Heart right ventricle (tissue), 16 donors: ENCODE data around the gene GALNS. TPM values are rescaled to one million over a fixed set of nuclear protein-coding genes. Genes with fewer than 3 reads are reported as not detected.

Experiments
- ATAC-seq, 8 donors: fragments of 200-7000 bp; cut with Tn5 transposase; one replicate each; pipeline ENCODE4 v1.9.1; 2020; ENCODE audit warnings: mild to moderate bottlenecking in 8 of 8, moderate library complexity in 8 of 8, moderate number of reproducible peaks in 1 of 8
- DNase-seq, 2 donors: peaks; one replicate each; pipeline ENCODE4 v3.0.0-alpha.2; 2020
- H3K27ac ChIP-seq, 10 donors: fragments of 200-600 bp; sonication (generic) in 2 of 10; one replicate each; pipeline versions ENCODE4 v1.5.0 to v1.8.0; 2020 to 2022; ENCODE audit warnings: mild to moderate bottlenecking in 3 of 10
- H3K27me3 ChIP-seq, 7 donors: fragments of 200-600 bp; one replicate each; pipeline ENCODE4 v1.8.0; 2021 to 2022; ENCODE audit warnings: mild to moderate bottlenecking in 2 of 7
- H3K36me3 ChIP-seq, 9 donors: fragments of 200-600 bp; sonication (generic) in 1 of 9; one replicate each; pipeline versions ENCODE4 v1.5.0 to v1.8.0; 2020 to 2022; ENCODE audit warnings: mild to moderate bottlenecking in 2 of 9
- H3K4me1 ChIP-seq, 9 donors: fragments of 200-600 bp; sonication (generic) in 1 of 9; one replicate each; pipeline versions ENCODE4 v1.5.0 to v1.8.0; 2020 to 2022; ENCODE audit warnings: mild to moderate bottlenecking in 4 of 9
- H3K4me3 ChIP-seq, 10 donors: fragments of 200-600 bp; sonication (generic) in 2 of 10; one replicate each; pipeline versions ENCODE4 v1.5.0 to v1.8.0; 2020 to 2022; ENCODE audit warnings: mild to moderate bottlenecking in 7 of 10, moderate library complexity in 2 of 10
- H3K9me3 ChIP-seq, 11 donors: fragments of 200-600 bp in 10 of 11; sonication (generic) in 2 of 11; one replicate each; pipeline versions ENCODE4 v1.5.0 to v1.8.0; 2013 to 2022; ENCODE audit warnings: mild to moderate bottlenecking in 2 of 11, control low read depth in 1 of 11, moderate library complexity in 1 of 11
- WGBS, 2 donors: extraction: QIAGEN DNeasy Blood & Tissue Kit; methylation state at CpG; one replicate each; pipeline ENCODE4 v1.1.7; 2013; ENCODE audit warnings: inconsistent platforms in 1 of 2; 5-methylcytosine and 5-hydroxymethylcytosine counted together
- intact Hi-C, 10 donors: fragments of 100-400 bp; cut with DNase I; formaldehyde crosslinking; loops; one replicate each; pipeline versions ENCODE4 v1.11.1 to v1.14.2; 2022
- polyA plus RNA-seq, 2 donors: library from polyadenylated mRNA; stranded (reverse); fragments of 200-250 nt; gene quantifications; one replicate each; pipeline ENCODE4 v1.2.3, GENCODE V29; 2013
- total RNA-seq, 10 donors: library from RNA; stranded (reverse); fragmentation: NEBNext Ultra II Directional in 3 of 10; extraction: Animal tissue kit (Norgen Biotek cat#: 25700) in 3 of 10; gene quantifications; one replicate each; pipeline versions ENCODE4 v1.2.1 to v1.2.4, GENCODE V29; 2021 to 2023
- TF ChIP-seq, protein P1 (sequence below), 9 donors: fragments of 200-600 bp; sonication (generic) in 2 of 9; IDR thresholded peaks; one replicate each; pipeline versions ENCODE4 v1.5.0 to v1.8.0; 2021 to 2022; ENCODE audit warnings: antibody characterized with exemption in 9 of 9, mild to moderate bottlenecking in 5 of 9, moderate library complexity in 1 of 9
- donor health status: Arrhythmogenic right ventricular cardiomyopathy.
- donor health status: ischemic (EF 13 %, LVEDD 7.1; RV severe dilation, severe dysfunction).
- donor health status: healthy with polysubstance abuse.
- donor health status: DM: no; HTN: yes; CAD: no.
- donor health status: DM: no; HTN: no; CAD: no.
- donor health status: ischemic (EF 25% LVEDD 6.9; RV normal size, moderate dysfunction).
- donor health status: ischemic (EF 25% LVEDD 5.7; RV mildly dilated, moderate dysfunction).
- donor health status: healthy.
- donor health status: DM: yes; HTN: yes; CAD: no.
- donor health status: Ischemic cardiomyopathy.
- donor health status: ischemic (EF 35%, LVEDD 5.7; RV mildly dilated, moderate dysfunction).
- donor health status: nonischemic (EF 11% LVEDD 7.7; RV severe dilation, severe dysfunction).
- donor health status: DM: yes; HTN: yes; CAD: no.
- donor health status: PGD.
- donor health status: ischemic (EF 29% LVEDD 5.4; RV normal size, mild dysfunction).
- donor health status: nonischemic (EF 23%, LVEDD 6.1; RV moderate dilation, normal function).

The GALNS gene
- total and polyA plus RNA-seq, 12 donors: 11.5 to 18.7 (median 13.8) TPM

DNA sequence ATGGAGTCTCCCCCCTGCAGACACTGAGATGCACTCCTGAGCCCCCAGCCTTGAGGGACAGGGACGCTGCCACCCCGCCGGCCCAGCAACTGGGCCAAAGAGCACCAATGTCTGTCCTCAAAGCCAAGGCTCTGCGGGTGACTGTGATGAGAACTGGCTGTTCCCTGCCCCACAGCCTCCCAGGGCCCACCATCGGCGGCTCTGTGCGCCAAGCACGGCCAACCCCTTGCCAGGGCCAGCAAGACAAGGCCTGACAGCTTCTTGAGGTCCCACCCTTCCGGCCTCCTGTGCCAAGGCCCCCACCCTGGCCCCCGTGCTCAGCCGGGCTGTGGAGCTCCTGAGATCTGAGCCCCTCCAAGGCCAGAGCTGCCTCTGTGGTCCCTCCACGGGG lies 43.9 kb upstream of the GALNS start:
- no peaks in the 10 kb centered on the region for H3K27me3 ChIP-seq
- peaks cover 0 to 15% (median 4%) of the 10 kb centered on the region in 9 donors for H3K4me1 ChIP-seq
- no peak for ATAC-seq
- 84 to 92% methylated on average over 12 of the region's 12 CpGs for WGBS, 2 donors
- no peak overlapping the region for H3K4me3 ChIP-seq
- no peak overlapping the region for H3K27ac ChIP-seq
- no peaks in the 10 kb centered on the region for H3K9me3 ChIP-seq
- peaks cover 0 to 56% (median 0%) of the 10 kb centered on the region in 9 donors for H3K36me3 ChIP-seq
- TF ChIP-seq, protein P1, sequence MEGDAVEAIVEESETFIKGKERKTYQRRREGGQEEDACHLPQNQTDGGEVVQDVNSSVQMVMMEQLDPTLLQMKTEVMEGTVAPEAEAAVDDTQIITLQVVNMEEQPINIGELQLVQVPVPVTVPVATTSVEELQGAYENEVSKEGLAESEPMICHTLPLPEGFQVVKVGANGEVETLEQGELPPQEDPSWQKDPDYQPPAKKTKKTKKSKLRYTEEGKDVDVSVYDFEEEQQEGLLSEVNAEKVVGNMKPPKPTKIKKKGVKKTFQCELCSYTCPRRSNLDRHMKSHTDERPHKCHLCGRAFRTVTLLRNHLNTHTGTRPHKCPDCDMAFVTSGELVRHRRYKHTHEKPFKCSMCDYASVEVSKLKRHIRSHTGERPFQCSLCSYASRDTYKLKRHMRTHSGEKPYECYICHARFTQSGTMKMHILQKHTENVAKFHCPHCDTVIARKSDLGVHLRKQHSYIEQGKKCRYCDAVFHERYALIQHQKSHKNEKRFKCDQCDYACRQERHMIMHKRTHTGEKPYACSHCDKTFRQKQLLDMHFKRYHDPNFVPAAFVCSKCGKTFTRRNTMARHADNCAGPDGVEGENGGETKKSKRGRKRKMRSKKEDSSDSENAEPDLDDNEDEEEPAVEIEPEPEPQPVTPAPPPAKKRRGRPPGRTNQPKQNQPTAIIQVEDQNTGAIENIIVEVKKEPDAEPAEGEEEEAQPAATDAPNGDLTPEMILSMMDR (IDR thresholded peaks at IDR 0.05): no peak
- DNase-seq: no peak
- intact Hi-C loops: no loop called here

DNA sequence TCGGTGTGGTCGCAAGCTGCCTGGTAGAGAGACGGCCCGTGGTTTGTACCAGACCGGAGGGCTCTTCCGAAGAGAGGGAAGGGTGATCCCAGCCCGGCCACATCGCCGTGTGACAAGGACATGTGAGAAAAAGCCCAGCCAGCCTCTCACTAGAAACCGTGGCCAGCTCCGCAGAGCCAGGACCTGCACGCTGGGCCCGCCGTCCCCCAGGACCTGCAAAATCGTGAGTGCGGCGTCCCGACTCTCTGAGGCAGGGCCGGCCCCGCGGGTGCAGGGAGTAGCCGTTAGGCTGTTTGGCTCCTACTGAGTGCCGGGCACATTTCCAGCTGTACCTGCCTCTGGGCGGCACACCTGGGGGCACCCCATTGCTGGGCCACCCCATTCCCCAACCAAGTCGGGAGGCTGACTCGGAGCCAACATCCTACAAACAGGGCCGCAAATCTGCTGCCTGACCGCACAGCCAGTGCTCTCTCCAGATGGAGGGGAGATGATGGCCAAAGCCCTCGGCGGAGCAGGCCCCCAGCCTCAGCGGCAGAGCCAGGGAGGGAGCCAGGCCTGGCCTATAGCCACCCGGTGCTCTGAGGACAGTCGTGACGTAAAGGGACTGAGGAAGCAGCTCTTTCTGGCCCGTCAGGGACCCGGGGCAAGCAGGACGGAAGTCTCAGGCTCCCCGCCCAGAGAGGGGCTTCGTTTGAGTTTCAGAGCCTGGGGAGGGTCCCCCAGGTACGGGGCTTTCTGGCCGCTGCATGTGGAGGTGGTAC lies 43.3 kb upstream of the GALNS start:
- DNase-seq (no peak), ATAC-seq (no peak)
- no peaks in the 10 kb centered on the region for H3K27me3 ChIP-seq
- TF ChIP-seq, protein P1 (IDR thresholded peaks at IDR 0.05): no peak
- H3K4me1 ChIP-seq: peaks cover 0 to 12% (median 3%) of the 10 kb centered on the region in 9 donors
- intact Hi-C loops: no loop called here
- peaks cover 0 to 61% (median 0%) of the 10 kb centered on the region in 9 donors for H3K36me3 ChIP-seq
- H3K4me3 ChIP-seq: no peak overlapping the region
- H3K27ac ChIP-seq: no peak overlapping the region
- no peaks in the 10 kb centered on the region for H3K9me3 ChIP-seq
- WGBS, 2 donors: 87 to 90% methylated on average over 41 of the region's 41 CpGs

DNA sequence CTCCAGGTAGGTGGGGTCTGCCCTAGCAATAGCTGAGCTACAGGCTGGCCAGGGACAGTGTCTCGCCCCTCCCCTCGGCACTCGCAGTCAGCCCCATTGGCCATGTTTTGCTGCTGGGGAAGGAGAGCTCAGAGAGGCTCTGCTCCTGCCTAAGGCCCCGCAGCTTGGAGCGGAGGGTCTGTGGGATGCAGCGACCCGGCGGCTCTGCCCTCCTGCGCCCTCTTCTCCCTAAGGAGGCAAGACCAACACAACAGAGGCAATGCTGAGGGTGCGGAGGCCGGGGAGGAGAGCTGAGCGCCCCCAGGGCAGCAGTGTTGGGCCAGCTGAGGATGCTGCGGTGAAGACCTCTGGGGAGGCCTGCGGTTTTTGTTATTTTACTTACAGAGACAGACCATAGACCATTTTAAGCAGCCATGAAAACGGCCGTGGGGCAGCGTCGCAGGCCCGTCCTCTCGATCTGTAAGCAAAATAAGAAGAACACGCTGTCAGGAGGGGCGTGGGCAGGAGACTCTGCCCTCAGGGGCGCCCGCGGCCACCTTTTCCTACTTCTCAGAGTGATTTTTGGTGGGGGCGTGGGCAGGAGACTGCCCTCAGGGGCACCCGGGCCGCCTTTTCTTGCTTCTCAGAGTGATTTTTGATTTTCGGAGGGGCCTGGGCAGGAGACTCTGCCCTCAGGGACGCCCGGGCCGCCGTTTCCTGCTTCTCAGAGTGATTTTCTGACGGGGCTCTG lies 41.1 kb upstream of the GALNS start:
- DNase-seq (no peak), ATAC-seq (no peak)
- WGBS, 2 donors: 90 to 92% methylated on average over 34 of the region's 34 CpGs
- peak overlapping the region in 1 of 10 donors; percentile 34 for H3K27ac ChIP-seq
- H3K4me1 ChIP-seq: no peaks in the 10 kb centered on the region
- H3K9me3 ChIP-seq: no peaks in the 10 kb centered on the region
- intact Hi-C loops: no loop called here
- H3K4me3 ChIP-seq: no peak overlapping the region
- TF ChIP-seq, protein P1 (IDR thresholded peaks at IDR 0.05): no peak
- H3K36me3 ChIP-seq: peaks cover 0 to 65% (median 0%) of the 10 kb centered on the region in 9 donors
- H3K27me3 ChIP-seq: no peaks in the 10 kb centered on the region

DNA sequence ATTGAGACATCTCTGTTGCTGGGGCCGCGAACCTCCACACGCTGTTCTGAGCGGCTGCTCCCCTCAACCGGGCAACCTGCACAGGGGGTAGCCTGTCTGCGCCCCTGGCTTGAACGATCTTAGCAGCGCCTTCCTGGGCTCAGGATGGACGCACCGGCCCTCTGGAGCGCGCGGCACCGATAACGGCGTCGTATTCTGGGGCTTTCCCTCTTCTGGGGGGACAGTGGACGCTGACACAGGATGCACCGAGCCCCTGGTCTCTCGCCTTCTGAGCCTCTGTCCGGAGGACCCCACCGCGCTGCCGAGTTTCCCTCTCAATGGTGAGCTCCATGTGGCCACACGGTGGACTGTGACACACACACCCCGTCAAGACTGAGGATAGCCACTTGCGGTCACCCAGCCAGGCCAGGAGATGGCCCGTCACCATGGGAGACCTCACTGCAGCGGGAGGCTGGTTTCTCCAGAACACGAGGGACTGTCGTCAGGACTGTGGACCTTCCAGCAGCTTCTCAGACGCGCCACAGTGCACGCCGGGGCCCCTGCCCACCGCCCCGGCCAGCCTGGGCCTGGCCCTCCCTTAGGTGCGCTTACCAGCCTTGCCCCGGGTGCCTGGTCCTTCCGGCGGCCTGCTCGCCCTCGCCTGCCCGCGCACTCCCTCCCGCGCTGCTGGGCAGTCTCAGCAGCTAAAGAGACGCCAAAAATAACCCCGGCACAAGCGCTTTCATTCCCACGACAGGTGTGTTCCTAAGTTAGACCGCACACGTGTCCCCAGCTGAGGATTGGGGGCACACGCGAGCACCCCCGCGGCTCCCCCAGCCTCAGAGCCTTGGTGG lies 39.7 kb upstream of the GALNS start:
- Histone ChIP-seq H3K4me3 (no peak overlapping the region), H3K27me3 (no peaks in the 10 kb centered on the region), H3K27ac (no peak overlapping the region), H3K36me3 (peaks cover 0 to 76% (median 0%) of the 10 kb centered on the region in 9 donors), H3K9me3 (no peaks in the 10 kb centered on the region), H3K4me1 (no peaks in the 10 kb centered on the region)
- 80 to 82% methylated on average over 56 to 57 of the region's 57 CpGs for WGBS, 2 donors
- intact Hi-C loops: no loop called here
- ATAC-seq (peak in 4 of 8 donors; percentile 6 to 42 (median 24)), DNase-seq (no peak)
- TF ChIP-seq, protein P1 (IDR thresholded peaks at IDR 0.05): no peak
